ELF-1 (cell line): ENCODE data around the gene CYP3A4.
"Not testable (repeated sequence)": the region's sequence is repeated elsewhere in the genome, so short reads cannot be mapped to it uniquely, and the experiment has no call there.

ENCODE experiments used
- DNase-seq: peaks from one replicate; pipeline ENCODE4 v3.0.0-alpha.2; 2016; ENCODE audit warnings: low read depth, low spot score

The CYP3A4 gene

DNA sequence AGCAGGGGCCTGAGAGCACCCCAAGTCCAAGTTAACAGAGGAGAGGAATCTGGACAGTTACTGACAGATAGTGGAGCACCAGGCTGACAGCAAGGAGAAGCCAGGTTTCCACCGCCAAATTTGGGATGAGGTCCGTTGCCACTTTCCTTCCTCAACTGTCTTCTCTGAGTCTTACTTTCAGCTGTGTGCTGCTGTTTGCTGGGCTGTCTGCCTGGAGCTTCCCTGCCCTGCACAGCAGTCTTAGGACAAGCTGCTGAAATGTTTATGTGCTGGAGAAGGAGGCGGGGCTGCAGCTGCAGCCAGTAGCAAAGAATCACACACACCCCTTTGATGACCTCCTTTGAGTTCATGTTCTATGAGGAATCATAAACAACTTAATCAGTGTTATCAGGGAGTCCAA lies 31.6 kb downstream of the CYP3A4 start:
- peak; percentile 14 for DNase-seq

DNA sequence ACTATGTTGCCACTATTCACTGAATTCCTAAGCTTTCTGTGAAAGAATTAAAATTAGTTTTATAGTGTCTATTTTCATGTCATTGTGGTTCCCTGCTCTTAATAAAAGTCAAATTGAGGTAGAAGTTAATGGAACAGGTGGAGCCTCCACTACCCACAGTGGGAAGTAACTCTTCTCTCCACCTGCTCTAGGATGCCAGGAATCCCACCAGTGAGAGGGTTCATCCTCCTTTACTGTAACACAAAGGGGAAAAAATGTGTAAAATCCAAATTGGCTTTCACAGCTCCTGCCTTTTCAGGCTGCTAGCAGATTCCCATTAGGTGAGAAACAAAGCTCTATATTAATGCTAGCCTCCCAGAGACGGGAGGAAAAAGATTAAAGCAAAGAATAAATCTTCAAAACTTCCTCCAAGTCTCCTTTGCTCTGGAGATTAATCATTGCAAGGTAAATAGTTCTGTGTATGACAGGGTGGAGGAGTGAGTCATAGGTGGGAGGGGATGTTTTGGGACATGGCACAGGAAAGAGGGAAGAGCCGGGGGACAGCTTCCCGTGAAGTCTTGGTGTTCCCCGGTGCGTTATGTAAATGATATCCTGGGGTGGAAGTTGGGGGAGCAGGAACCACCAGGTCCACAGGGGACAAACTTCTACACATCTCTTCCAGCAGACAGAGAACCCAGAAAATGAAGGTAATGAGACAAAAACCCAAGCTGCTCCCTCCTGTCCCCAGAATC lies 32.5 kb downstream of the CYP3A4 start:
- DNase-seq, result not testable (repeated sequence)

DNA sequence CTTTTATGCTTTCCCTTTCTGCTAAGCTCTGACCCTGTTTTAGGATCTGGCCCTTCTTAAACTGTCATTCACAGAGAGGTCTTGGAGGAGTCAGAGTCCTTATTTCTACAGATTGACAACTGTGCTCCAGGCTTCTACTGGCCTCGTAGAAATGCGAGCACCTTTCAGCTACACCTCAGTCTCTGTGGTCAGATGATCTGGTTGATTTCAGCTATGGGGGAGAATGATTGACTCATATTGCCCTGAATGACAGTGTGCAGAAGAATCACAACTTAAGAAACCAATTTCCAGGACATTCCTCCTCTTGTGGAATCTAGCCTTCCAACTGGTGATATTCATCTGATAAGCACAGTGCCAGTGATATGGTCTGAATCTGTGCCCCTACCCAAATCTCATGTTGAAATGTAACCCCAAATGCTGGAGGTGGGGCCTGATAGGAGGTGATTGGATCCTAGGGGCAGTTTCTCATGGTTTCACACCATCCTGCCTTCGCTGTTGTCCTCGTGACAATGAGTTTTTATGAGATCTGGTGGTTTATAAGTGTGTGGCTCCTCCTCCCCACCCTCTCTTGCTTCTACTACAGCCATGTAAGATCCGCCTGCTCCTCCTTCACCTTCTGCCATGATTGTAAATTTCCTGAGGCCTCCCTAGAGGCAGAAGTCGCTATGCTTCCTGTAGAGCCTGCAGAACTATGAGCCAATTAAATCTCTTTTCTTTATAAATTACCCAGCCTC lies 35.0 kb downstream of the CYP3A4 start:
- DNase-seq, result no peak

DNA sequence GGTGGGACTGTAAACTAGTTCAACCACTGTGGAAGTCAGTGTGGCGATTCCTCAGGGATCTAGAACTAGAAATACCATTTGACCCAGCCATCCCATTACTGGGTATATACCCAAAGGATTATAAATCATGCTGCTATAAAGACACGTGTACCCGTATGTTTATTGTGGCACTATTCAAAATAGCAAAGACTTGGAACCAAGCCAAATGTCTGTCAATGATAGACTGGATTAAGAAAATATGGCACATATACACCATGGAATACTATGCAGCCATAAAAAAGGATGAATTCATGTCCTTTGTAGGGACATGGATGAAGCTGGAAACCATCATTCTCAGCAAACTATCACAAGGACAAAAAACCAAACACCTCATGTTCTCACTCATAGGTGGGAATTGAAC lies 37.1 kb downstream of the CYP3A4 start:
- not testable (repeated sequence) for DNase-seq

DNA sequence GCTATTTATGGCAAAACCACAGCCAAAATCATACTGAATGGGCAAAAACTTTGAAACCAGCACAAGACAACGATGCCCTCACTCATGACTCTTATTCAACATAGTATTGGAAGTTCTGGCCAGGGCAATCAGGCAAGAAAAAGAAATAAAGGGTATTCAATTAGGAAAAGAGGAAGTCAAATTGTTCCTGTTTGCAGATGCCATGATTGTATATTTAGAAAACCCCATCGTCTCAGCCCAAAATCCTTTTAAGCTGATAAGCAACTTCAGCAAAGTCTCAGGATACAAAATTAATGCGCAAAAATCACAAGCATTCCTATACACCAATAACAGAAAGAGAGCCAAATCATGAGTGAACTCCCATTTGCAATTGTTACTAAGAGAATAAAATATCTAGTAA lies 38.6 kb downstream of the CYP3A4 start:
- not testable (repeated sequence) for DNase-seq

DNA sequence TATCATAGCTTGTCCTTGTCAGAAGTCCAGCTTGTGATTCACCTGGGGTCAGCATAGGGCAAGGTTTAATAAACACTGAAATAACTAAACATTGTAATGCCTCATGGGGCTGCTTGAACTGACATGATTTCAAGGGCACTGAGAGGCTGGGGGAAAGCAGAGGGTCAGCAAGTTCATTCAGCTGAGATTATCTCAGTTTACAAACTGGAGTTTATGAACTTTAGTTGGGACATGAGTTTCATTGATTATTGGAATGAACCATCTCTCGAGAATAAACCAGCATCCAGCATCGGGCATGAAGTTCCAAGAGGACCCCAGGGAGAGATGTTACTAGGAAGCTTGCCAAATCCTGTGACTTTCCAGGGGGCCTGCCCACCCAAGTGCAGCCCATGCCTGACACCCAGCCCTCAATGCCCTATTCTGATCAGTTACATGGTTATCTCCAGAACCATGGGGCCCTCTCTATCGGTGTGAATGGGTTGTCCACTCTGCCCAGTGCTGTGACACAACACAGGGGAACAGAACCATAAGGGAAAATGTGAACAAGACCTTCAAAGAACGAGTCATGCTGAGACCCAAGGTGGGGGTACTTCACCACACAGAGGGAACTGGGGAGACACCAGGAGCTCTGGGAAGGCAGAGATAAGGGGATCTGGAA lies 41.1 kb downstream of the CYP3A4 start:
- DNase-seq, result no peak

DNA sequence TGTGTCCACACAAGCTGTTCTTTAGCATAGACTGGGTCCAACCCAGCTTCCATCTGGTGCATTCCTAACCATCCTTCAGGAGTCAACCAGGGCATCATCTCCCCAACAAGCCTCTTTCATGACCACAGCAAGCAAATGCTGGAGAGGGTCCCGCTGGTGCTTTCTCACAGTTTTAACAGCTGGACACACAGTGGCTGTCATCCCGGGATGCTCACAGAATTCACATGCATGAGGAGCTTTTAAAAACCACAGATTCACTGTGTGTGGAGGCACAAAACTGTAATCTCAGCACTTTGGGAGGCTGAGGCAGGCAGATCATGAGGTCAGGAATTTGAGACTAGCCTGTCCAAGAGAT lies 42.6 kb downstream of the CYP3A4 start:
- no peak for DNase-seq

DNA sequence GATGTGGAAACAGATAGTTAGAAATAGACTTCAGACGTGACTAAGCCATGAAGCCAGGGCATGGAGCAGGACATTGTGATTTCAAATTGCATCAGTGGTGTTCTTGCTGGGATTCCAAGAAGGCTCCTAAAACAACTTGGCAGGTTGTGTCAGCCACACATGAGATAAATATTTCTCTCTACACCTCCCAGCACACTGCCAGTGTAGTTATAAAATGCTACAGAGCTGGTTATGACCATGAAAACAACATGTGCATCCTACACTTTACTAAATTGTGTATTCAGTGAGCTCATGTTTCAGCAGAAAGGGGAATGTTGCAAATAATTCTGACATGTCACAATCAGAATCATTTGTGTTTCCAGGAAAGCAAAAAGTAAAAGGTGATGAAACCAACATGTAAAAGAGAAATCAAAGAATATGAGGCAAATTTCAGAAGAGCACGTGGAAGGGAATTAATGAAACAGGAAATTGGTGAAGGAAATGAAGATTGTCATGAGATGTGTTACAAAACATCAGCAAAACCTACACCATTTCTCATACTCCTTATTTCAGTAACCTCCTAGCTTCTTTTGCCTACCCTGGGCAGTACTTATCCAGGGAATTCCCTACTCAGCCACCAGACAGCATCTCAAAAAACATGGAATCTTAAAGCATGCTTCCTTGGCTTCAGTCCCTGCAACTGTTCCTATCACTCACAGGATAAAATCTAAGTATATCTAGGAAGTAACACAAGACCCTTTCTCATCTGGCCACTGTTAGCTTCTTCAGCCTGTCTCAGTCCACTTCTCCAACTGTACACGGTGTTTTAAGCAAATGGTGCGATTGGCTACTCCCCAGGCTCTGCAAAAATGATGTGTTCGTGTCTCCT lies 43.2 kb downstream of the CYP3A4 start:
- DNase-seq, result no peak

DNA sequence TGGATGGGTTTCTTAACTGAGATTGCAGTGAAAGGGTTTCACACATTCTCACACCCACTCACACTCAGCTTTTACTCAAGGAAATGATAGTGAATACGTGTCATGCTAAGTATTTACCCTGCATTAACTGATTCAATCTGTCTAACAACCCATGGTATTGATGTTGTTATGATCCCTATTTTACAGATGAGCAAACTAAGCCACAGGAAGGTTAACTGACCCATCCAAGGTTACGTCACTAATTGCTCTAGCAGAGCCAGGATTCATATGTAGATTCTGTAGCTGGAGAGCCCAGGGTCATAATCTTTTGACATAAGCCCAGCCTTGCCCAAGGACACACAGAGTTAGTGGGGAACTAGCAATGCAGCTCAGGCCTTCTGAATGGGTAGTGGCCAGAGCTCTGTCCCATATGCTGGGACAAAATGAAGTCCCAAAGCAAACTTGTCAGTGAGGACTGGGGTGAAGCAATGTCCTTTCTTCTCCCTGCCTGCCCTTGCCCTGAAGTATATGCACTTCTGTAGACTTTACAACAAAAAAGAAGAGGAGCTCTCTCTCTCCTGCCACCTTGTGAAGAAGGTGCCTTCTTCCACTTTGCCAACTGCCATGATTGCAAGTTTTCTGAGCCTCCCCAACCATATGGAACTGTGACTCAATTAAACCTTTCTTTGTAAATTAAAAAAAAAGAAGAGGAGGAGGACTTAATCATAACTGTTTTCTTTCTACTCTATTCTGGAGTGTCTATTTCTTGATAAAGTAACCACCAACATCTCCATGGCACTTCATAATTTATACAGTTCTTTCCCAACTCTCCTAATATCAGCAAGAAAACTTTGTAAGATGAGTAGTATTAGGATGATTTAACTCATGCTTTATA lies 44.0 kb downstream of the CYP3A4 start:
- DNase-seq, result peak; percentile 4

DNA sequence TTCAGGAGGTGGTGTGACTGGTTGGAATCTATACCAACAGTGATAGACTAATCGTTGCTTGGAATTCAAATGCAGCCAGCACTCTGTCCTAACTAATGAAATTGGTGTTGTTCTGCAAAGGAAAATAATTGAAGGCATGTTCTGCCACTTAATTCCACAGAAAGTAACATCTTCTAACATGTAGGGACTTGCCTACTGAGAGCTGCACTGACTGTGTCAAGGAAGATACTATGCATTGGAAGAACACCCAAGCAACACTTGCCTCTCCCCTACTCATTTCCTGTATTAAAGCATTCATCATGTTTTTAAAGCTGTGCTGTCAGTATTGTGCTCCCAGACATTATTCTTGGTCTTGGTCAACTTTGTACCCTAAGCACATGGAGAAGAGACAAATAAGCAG lies 46.3 kb downstream of the CYP3A4 start:
- no peak for DNase-seq

DNA sequence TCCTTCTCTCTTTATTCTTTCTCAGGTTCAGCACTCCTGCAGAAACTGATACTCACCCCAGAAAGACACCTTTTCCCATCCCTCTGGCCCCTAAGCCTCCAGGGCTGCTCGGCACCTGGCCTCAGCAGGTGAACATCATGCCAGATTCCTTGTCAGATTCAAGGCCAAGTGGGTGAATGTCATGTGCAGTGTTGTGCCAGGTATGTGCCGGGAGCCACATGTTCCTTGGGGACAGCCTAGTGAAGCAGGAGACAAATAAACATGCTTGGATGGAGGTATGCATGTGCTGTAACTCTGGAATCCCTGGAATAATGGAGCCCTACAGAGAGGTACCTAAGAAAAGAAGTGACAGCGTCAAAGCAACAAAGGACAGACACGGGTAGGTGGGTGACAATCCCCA lies 47.3 kb downstream of the CYP3A4 start:
- DNase-seq, result not testable (repeated sequence)

DNA sequence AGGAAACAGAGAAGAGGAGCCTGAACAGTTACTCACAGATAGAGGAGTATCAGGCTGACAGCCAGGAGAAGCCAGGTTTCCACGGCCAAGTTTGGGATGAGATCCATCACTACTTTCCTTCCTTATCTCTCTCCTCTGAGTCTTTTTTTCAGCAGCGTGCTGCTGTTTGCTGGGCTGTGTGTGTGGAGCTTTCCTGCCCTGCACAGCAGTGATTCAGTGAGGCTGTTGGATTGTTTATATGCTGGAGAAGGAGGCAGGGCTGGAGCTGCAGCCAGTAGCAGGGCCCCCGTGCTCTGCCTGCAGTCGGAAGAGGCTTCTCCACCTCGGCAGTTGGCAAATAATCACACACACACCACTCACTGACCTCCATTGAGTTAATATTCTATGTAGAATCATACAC lies 49.0 kb downstream of the CYP3A4 start, which contains the start of gene CYP3A7:
CYP3A7 (minus strand) TSS at position 210 of the 400 bp plus-strand sequence; CDS start at position 107, 103 bp downstream.
- DNase-seq, result no peak

DNA sequence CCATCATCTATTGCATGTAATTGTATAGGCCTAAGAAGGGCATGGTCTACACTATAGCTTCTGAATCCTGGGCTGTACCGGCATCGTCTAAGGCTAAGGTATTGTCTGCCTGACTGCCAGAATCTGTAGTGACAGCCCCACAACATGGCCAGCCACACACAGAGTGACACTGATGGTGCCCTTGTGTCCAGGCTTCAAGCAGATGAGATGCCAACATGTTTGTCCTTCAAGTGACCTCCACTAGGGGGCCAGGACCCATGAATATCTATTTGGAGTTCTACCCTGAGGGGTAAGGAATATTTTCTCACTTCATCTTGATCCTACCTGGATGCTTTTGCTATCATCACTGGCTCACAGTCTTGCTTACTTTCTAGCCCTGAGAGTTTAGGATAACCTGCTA lies 50.5 kb downstream of the CYP3A4 start:
- no peak for DNase-seq

DNA sequence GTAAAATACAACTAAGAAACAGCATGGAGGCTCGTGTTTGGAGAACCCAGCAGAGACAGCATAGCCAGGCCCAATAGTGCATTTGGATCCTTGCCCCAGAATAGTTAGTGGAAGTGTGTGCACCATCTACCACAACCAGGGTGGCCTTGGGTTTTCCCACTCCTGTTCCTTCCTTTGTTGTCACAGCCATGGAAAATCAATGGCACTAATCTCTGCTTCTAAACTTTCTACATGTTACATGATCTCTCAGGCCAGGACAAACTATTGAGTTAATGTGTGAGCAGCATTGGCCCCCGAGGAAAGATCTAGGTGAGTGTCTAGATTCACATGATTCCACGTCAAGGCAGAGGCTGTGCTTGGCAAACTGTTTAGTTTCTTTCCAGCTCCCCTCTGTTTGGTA lies 51.0 kb downstream of the CYP3A4 start:
- DNase-seq, result no peak

DNA sequence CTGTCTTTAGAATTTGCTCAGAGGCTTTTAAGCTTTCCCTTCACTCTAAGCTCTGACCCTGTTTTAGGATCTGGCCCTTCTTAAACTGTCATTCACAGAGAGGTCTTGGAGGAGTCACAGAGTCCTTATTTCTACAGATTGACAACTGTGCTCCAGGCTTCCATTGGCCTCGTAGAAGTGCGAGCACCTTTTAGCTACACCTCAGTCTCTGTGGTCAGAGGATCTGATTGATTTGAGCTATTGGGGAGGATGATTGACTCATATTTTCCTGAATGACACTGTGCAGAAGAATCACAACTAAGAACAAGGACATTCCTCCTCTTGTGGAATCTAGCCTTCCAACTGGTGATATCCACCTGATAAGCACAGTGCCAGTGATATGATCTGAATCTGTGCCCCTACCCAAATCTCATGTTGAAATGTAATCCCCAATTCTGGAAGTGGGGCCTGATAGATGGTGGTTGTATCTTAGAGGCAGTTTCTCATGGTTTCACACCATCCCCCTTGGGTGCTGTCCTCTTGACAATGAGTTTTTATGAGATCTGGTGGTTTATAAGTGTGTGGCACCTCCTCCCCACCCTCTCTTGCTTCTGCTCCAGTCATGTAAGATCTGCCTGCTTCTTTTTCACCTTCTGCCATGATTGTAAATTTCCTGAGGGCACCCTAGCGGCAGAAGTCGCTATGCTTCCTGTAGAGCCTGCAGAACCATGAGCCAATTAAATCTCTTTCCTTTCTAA lies 52.2 kb downstream of the CYP3A4 start:
- DNase-seq, result no peak

DNA sequence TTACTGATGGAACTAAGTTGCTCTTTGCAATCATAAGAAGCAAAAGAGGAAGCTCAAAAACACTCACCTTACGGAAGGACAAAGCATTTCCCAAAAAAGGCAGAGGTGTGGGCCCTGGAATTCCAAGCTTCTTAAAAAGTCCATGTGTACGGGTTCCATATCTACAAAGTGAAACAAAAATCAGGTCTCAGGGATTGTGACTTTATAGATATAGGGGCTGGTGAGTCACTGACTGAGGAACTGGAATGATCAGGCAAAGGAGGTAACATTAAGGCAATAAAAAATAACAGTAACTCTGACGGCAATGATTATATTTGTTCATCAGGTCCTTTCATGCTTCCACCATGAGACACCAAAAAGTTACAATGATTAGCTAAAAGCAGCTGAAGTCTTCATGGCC lies 53.0 kb downstream of the CYP3A4 start:
- DNase-seq, result no peak

DNA sequence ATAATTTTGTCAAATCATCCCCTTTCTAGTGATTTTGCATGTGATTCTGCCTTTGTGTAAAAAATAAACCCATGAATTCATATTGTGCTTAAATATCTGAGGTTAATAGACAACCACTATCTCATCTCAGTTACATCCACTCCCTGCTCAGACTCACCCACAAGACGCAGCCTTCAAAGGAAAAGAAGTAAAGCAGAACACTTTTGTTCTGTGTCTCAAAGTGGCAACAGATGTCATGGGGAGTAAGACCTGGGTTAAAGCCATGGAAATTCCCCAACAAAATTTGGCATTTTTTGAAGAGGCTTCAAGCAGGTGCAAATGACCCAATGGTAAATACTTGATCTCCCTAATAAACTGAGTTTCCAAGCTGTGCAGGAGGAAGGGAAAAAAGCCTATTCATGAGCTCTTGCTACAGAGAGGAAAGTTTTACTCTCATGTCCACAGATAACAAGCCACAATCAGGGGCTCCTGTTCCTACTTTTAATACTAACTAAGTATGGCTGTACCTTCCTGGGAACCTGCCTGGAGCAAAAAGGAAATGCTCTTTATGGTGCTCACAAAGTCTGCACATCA lies 53.7 kb downstream of the CYP3A4 start:
- no peak for DNase-seq

DNA sequence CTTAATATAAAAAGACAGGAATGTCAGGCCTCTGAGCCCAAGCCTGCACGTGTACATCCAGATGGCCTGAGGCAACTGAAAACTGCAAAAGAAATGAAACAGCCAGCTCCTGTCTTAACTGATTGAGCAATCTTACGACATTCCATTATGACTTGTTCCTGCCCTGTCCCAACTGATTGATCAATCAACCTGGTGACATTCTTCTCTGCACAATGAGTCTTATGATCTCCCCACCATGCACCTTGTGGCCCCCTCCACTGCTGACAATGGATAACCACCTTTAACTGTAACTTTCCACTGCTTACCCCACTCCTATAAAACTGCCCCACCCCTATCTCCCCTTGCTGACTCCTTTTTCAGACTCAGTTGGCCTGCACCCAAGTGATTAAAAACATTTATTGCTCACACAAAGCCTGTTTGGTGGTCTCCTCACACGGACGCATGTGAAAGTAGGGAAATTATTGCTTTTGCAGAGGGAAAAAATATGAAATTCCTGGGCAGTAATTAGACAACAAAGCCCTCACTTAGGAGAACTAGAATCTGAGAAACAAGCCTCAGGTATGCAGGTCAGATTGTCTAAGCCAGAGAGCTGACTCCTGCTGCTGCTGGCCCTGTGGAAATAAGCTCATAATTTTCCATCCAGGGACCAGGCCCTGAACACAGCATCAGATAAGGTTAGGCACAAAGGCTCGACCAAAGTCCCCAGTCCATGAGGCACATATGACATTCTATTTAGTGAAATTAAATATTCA lies 54.3 kb downstream of the CYP3A4 start:
- DNase-seq, result peak; percentile 32

DNA sequence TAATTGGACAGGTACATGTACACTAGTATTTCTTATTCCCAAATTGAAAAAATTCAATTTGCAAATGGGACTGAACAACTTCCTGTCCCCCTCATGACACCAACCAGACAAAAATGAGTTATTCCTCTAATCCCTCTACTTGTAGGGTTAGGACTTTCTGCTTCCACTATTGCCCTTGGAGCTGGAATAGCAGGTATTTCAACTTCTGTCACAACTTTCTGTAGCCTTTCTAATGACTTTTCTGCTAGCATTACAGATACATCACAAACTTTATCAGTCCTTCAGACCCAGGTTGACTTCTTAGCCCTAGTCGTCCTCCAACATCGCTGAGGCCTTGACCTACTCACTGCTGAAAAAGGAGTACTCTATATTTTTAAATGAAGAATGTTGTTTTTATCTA lies 55.4 kb downstream of the CYP3A4 start:
- no peak for DNase-seq
